HepG2 (cell line): Measurements from ENCODE around the gene SURF1. TPM values are rescaled to one million over a fixed set of nuclear protein-coding genes. Genes with fewer than 3 reads are reported as not detected.
A peak's percentile ranks its signal among the peaks of the same experiment; 100 is the strongest.

Experiments
- ATAC-seq: fragments of 200-7000 bp; cut with Tn5 transposase; 3 replicates; pipeline ENCODE4 v1.9.1; 2020; ENCODE audit warnings: mild to moderate bottlenecking, moderate library complexity
- BruUV-seq: library from RNA; stranded (reverse); fragments of 400-500 nt; replicated peaks from 2 replicates; lab custom pipeline; 2021; lab: Mats Ljungman, UMichigan
- CTCF ChIA-PET: fragments of 300-600 bp; formaldehyde crosslinking; extraction: SDS; loops from one replicate; lab custom pipeline; 2021; ENCODE audit warnings: low total read pairs, inconsistent platforms, low intra/inter-chr PET ratio; lab: Yijun Ruan, JAX
- POLR2A ChIA-PET: fragments of 350-600 bp; sonication (Branson Sonifier 250); formaldehyde crosslinking; loops from one replicate; lab custom pipeline; 2020; ENCODE audit warnings: antibody characterized with exemption, inconsistent platforms; lab: Yijun Ruan, JAX
- DNase-seq: peaks from one replicate; pipeline ENCODE4 v3.0.0-alpha.2; 2015; ENCODE audit warnings: low spot score
- FAIRE-seq: peaks from 3 replicates; lab custom pipeline; 2011; peaks lifted over from hg19 to GRCh38; lab: Jason Lieb, UNC
- H2AFZ ChIP-seq: one replicate; pipeline ENCODE4 v1.6.1; 2011; ENCODE audit warnings: low read length, inconsistent platforms
- H3K27ac ChIP-seq: fragments of 300-600 bp; 3 replicates; pipeline ENCODE4 v1.8.0; 2011; ENCODE audit warnings: mixed run types, mild to moderate bottlenecking, mixed read lengths, low read length, inconsistent platforms; ENCODE audit not compliant: insufficient read depth; ENCODE audit errors: extremely low read length
- H3K27me3 ChIP-seq, 2 experiments: fragments of 200-600 bp in 1 of 2; 2 replicates in 1 of 2; 3 replicates in 1 of 2; pipeline versions ENCODE4 v1.6.0 to v1.8.0; 2011; ENCODE audit warnings: low read length in 2 of 2, mild to moderate bottlenecking in 2 of 2, moderate library complexity in 2 of 2, inconsistent platforms in 1 of 2; ENCODE audit not compliant: insufficient read depth in 2 of 2, control insufficient read depth in 1 of 2
- H3K36me3 ChIP-seq, 2 experiments: fragments of 200-600 bp in 1 of 2; replicated peaks in 1 of 2; 2 replicates in 1 of 2; 3 replicates in 1 of 2; pipeline versions ENCODE4 v1.5.1 to v1.8.0; 2011; ENCODE audit warnings: low read length in 2 of 2, inconsistent platforms in 1 of 2; ENCODE audit not compliant: insufficient read depth in 2 of 2, control insufficient read depth in 1 of 2
- H3K4me1 ChIP-seq: 2 replicates; pipeline ENCODE4 v1.5.1; 2012; ENCODE audit warnings: low read length, inconsistent platforms; ENCODE audit not compliant: insufficient read depth
- H3K4me2 ChIP-seq: 2 replicates; pipeline ENCODE4 v1.6.0; 2011; ENCODE audit warnings: low read depth, low read length, inconsistent platforms
- H3K4me3 ChIP-seq, 3 experiments: fragments of 200-600 bp in 1 of 3; sonication (generic), shearing (Covaris generic) in 1 of 3; replicated peaks in 1 of 3; 2 replicates each; pipeline ENCODE4 v1.5.1; 2011 to 2016; ENCODE audit warnings: low read length in 3 of 3, inconsistent platforms in 2 of 3, low read depth in 2 of 3, mild to moderate bottlenecking in 2 of 3, control low read depth in 1 of 3, mixed read lengths in 1 of 3; ENCODE audit not compliant: insufficient read depth in 1 of 3
- H3K79me2 ChIP-seq: one replicate; pipeline ENCODE4 v1.6.1; 2011; ENCODE audit warnings: low read length, inconsistent platforms; ENCODE audit not compliant: insufficient read depth
- H3K9ac ChIP-seq: 2 replicates; pipeline ENCODE4 v1.6.0; 2011; ENCODE audit warnings: mild to moderate bottlenecking, low read depth, low read length, inconsistent platforms; ENCODE audit not compliant: insufficient read depth
- H3K9me3 ChIP-seq: 2 replicates; pipeline ENCODE4 v1.5.1; 2012; ENCODE audit warnings: mild to moderate bottlenecking, low read length
- H4K20me1 ChIP-seq: 2 replicates; pipeline ENCODE4 v1.6.0; 2011; ENCODE audit warnings: inconsistent platforms, mild to moderate bottlenecking, low read length, moderate library complexity; ENCODE audit not compliant: insufficient read depth
- FOXO1 ChIP-seq: sonication (generic); formaldehyde crosslinking; IDR thresholded peaks from 2 replicates; pipeline ENCODE4 v1.4.0; 2020; ENCODE audit warnings: missing genetic modification reagents
- NR3C1 ChIP-seq: sonication (generic); formaldehyde crosslinking; IDR thresholded peaks from 2 replicates; pipeline ENCODE4 v1.4.0; 2020; ENCODE audit warnings: missing genetic modification reagents
- POLR2A ChIP-seq, 2 experiments: IDR thresholded peaks; 2 replicates each; pipeline ENCODE4 v1.6.1; 2011; ENCODE audit warnings: low read depth in 2 of 2, low read length in 2 of 2, mild to moderate bottlenecking in 1 of 2, moderate library complexity in 1 of 2; ENCODE audit not compliant: insufficient read depth in 1 of 2
- SOX6 ChIP-seq, 2 experiments: fragments of 450-650 bp in 1 of 2; sonication (generic) in 1 of 2; formaldehyde crosslinking in 1 of 2; IDR thresholded peaks; 2 replicates each; pipeline versions ENCODE4 v1.4.0 to v1.6.1; 2017 to 2020; ENCODE audit warnings: antibody characterized with exemption in 1 of 2, mild to moderate bottlenecking in 1 of 2, missing genetic modification reagents in 1 of 2
- WIZ ChIP-seq: sonication (generic); formaldehyde crosslinking; IDR thresholded peaks from 2 replicates; pipeline ENCODE4 v1.5.1; 2020; ENCODE audit warnings: mild to moderate bottlenecking, missing genetic modification reagents
- ZBTB39 ChIP-seq: sonication (generic); formaldehyde crosslinking; IDR thresholded peaks from 2 replicates; pipeline ENCODE4 v1.5.0; 2020; ENCODE audit warnings: missing genetic modification reagents
- ZFP1 ChIP-seq: IDR thresholded peaks from 2 replicates; pipeline ENCODE4 v1.6.1; 2016
- ZNF180 ChIP-seq: sonication (generic); formaldehyde crosslinking; IDR thresholded peaks from 2 replicates; pipeline ENCODE4 v1.4.0; 2020; ENCODE audit warnings: low read depth, missing genetic modification reagents, borderline replicate concordance
- ZNF567 ChIP-seq: sonication (generic); formaldehyde crosslinking; IDR thresholded peaks from 2 replicates; pipeline ENCODE4 v1.8.1; 2023; ENCODE audit warnings: mild to moderate bottlenecking, missing genetic modification reagents, borderline replicate concordance
- ZNF574 ChIP-seq: sonication (generic); formaldehyde crosslinking; IDR thresholded peaks from 2 replicates; pipeline ENCODE4 v1.4.0; 2020; ENCODE audit warnings: missing genetic modification reagents
- ZNF839 ChIP-seq: sonication (generic); formaldehyde crosslinking; IDR thresholded peaks from 2 replicates; pipeline ENCODE4 v1.4.0; 2020; ENCODE audit warnings: missing genetic modification reagents, mild to moderate bottlenecking, borderline replicate concordance
- WGBS: methylation state at CpG from one replicate; pipeline ENCODE4 v1.1.6; 2017; ENCODE audit warnings: low lambda C conversion rate; 5-methylcytosine and 5-hydroxymethylcytosine counted together
- in situ Hi-C: cut with HindIII; loops from 2 replicates; pipeline ENCODE4 v1.10.0; 2017; ENCODE audit warnings: low pct_unique_long_range_greater_than_20kb; ENCODE audit not compliant: extremely low pct_ligation_motif_present
- intact Hi-C: fragments of 100-400 bp; cut with micrococcal nuclease; formaldehyde crosslinking; loops from one replicate; pipeline ENCODE4 v1.10.0; 2022; ENCODE audit not compliant: unreplicated experiment
- polyA plus RNA-seq, 8 experiments: library from polyadenylated mRNA; depleted of rRNA in 3 of 8; stranded (reverse) in 7 of 8; unstranded in 1 of 8; fragments of >200 nt; fragmentation: Illumina TruSeq in 4 of 8; extraction: Trizol in 4 of 8; gene quantifications; 2 replicates each; pipeline versions ENCODE4 v1.2.1 to v1.2.3, GENCODE V29; 2011 to 2016; ENCODE audit warnings: low read depth in 4 of 8, missing spikeins in 1 of 8, mixed read lengths in 1 of 8; ENCODE audit not compliant: insufficient read depth in 1 of 8
- total RNA-seq, 5 experiments: library from RNA; depleted of rRNA; stranded (reverse); fragments of >200 nt; fragmentation: Illumina TruSeq; extraction: Trizol; gene quantifications; 2 replicates each; pipeline ENCODE4 v1.2.3, GENCODE V29; 2016; ENCODE audit warnings: low read depth in 1 of 5

SURF1 gene
- total and polyA plus RNA-seq, 2 of the 13 experiments (the other 11 are each of a cell fraction or from before 2014, with no cell fraction given) = 17.8 to 40.7 TPM

GRCh38 chr9:133386338-133386737, 30.1 kb upstream of the SURF1 start (continued):
- TF ChIP-seq ZBTB39 (CRISPR knock-in tag) (no peak), ZNF180 (CRISPR knock-in tag) (no peak), FOXO1 (CRISPR knock-in tag) (peak; percentile 93), POLR2A (IDR thresholded peaks at IDR 0.05; ENCODE audit: insufficient read depth in 1 of 2, low read depth in 2 of 2, low read length in 2 of 2) (no peak), ZFP1 (CRISPR knock-in tag) (0 out of 2 replicates have a peak, but pooled peaks have one; percentile 31), SOX6 (IDR thresholded peaks at IDR 0.05) (no peak), SOX6 (CRISPR knock-in tag; IDR thresholded peaks at IDR 0.05) (peak; percentile 44), ZNF574 (CRISPR knock-in tag) (peak; percentile 53), ZNF839 (CRISPR knock-in tag) (0 out of 2 replicates have a peak, but pooled peaks have one; percentile 30)

- ChIA-PET CTCF (no interaction called here), POLR2A (interaction anchor here (0.9 to 3.7 kb wide), 7 partner anchors 9 to 74 kb away, joined by 4 to 18 read pairs (median 5); partner anchors contain the start of genes MED22, RPL7A, STKLD1 and SURF1)
- no peak overlapping the region for H3K27ac ChIP-seq
- no peak overlapping the region for H2AFZ ChIP-seq
- H4K20me1 ChIP-seq = no peaks in the 10 kb centered on the region
- H3K27me3 ChIP-seq = no peaks in the 10 kb centered on the region
- in situ Hi-C loops (no loop called here), intact Hi-C loops (no loop called here)
- 0 out of 2 replicates have a peak, but pooled peaks have one; percentile 12 for TF ChIP-seq WIZ (CRISPR knock-in tag)
- no peak for TF ChIP-seq NR3C1 (CRISPR knock-in tag)
- TF ChIP-seq ZNF567 (CRISPR knock-in tag) = 0 out of 2 replicates have a peak, but pooled peaks have one; percentile 3
- no peak for DNase-seq
- WGBS = 82% methylated on average over 7 of the region's 14 CpGs
- FAIRE-seq = no peak
- no peak overlapping the region; the same call in 1 of the 2 replicates for H3K9ac ChIP-seq
- H3K4me1 ChIP-seq = peaks cover 68% of the 10 kb centered on the region
- BruUV-seq = no TSS peak
- peak overlapping the region in 1 of 3 experiments; percentile 52; a peak in 1 of 6 replicates for H3K4me3 ChIP-seq
- no peak for ATAC-seq
- H3K36me3 ChIP-seq = no peaks in the 10 kb centered on the region
- no peaks in the 10 kb centered on the region for H3K79me2 ChIP-seq
- peak overlapping the region; percentile 78 for H3K4me2 ChIP-seq
- H3K9me3 ChIP-seq = peaks cover 10% of the 10 kb centered on the region; the same call in 1 of the 2 replicates
These were observed 29.2 kb upstream of the SURF1 start for GRCh38 chr9:133385452-133385851.
